Gastrocnemius medialis (tissue), 4 donors: ENCODE data around the gene RPL22. TPM values are rescaled to one million over a fixed set of nuclear protein-coding genes. Genes with fewer than 3 reads are reported as not detected.

Source experiments
- ATAC-seq, 2 donors: fragments of 150-250 bp; one replicate each; pipeline ENCODE4 v1.9.1; 2016
- DNase-seq, 2 donors: peaks; one replicate each; pipeline ENCODE4 v3.0.0-alpha.2; 2019
- H3K27ac ChIP-seq, 4 donors: fragments of 200-600 bp; sonication (generic); 1 replicate in 1 of 4; 2 replicates in 3 of 4; pipeline ENCODE4 v1.5.1; 2016 to 2018; ENCODE audit warnings: mild to moderate bottlenecking in 2 of 4, moderate library complexity in 1 of 4
- H3K27me3 ChIP-seq, 3 donors: fragments of 200-600 bp; sonication (generic) in 2 of 3; 1 replicate in 1 of 3; 2 replicates in 2 of 3; pipeline versions ENCODE4 v1.5.1 to v1.6.0; 2016 to 2019; ENCODE audit warnings: mild to moderate bottlenecking in 1 of 3, moderate library complexity in 1 of 3
- H3K36me3 ChIP-seq, 2 donors: fragments of 200-600 bp; sonication (generic) in 1 of 2; one replicate each; pipeline ENCODE4 v1.5.1; 2017 to 2018
- H3K4me1 ChIP-seq, 2 donors: fragments of 200-600 bp; sonication (generic) in 1 of 2; one replicate each; pipeline ENCODE4 v1.5.1; 2016 to 2017; ENCODE audit warnings: mild to moderate bottlenecking in 2 of 2
- H3K4me3 ChIP-seq, 4 donors: fragments of 200-600 bp; sonication (generic) in 3 of 4; 1 replicate in 1 of 4; 2 replicates in 3 of 4; pipeline ENCODE4 v1.5.1; 2016 to 2019; ENCODE audit warnings: mild to moderate bottlenecking in 2 of 4
- H3K9me3 ChIP-seq, 3 donors: fragments of 200-600 bp; sonication (generic) in 2 of 3; 1 replicate in 1 of 3; 2 replicates in 2 of 3; pipeline ENCODE4 v1.5.1; 2016 to 2019
- POLR2A ChIP-seq, 2 donors: fragments of 450-650 bp; IDR thresholded peaks; one replicate each; pipeline ENCODE4 v1.6.1; 2017; ENCODE audit warnings: antibody characterized with exemption in 2 of 2, mild to moderate bottlenecking in 2 of 2, moderate library complexity in 2 of 2
- in situ Hi-C, 4 donors: fragments of 200-750 bp; cut with MboI; loops; one replicate each; pipeline versions ENCODE4 v1.15.0 to v1.8.0; 2017; ENCODE audit warnings: low sequenced_read_pairs in 4 of 4
- intact Hi-C: fragments of 100-400 bp; cut with DNase I; formaldehyde crosslinking; loops from one replicate; pipeline ENCODE4 v1.15.1; 2023; ENCODE audit warnings: low total_unique reads
- total RNA-seq, 4 donors: library from RNA; depleted of rRNA; stranded (reverse); fragments of >200 nt; gene quantifications; one replicate each; pipeline versions ENCODE4 v1.1.0 to v1.2.3, GENCODE V29; 2016
- TF ChIP-seq, protein P1 (sequence below), 5 experiments: fragments of 450-650 bp in 3 of 5; fragments of 200-600 bp in 2 of 5; sonication (generic) in 2 of 5; IDR thresholded peaks in 4 of 5; conservative IDR thresholded peaks in 1 of 5; 1 replicate in 4 of 5; 2 replicates in 1 of 5; pipeline ENCODE4 v1.5.1; 2016 to 2019; ENCODE audit warnings: antibody characterized with exemption in 5 of 5, mild to moderate bottlenecking in 3 of 5, moderate library complexity in 3 of 5

The RPL22 gene
- total RNA-seq, 4 donors from 2014 or later, result 95.2 to 132 (median 121) TPM

DNA sequence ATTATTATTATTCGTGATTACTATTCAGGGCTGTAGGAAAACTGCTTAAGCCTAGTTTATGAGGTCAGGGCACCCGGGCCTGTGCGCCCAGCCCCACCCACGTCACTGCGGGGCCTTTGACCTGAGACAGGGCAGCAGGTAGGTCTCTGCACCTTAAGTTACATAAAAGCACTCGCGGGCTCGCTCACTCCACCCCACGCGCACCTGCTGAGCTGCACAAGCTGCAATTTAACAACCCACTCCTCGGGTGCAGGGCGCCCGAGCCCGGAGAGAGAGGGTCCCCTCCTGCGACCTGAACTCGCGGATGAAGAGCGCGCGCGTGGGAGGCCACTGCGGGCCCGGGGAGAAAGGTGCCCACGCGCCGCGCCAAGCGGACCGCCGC, 35.9 kb upstream of the RPL22 start:
- peak in 1 of 2 donors; percentile 15 for ATAC-seq
- peak overlapping the region; percentile 67 to 81 (median 74) for H3K27ac ChIP-seq
- peaks cover under 1 to 9% (median 6%) of the 10 kb centered on the region in 3 donors for H3K27me3 ChIP-seq
- no peak for TF ChIP-seq POLR2A (IDR thresholded peaks at IDR 0.05)
- TF ChIP-seq, protein P1, sequence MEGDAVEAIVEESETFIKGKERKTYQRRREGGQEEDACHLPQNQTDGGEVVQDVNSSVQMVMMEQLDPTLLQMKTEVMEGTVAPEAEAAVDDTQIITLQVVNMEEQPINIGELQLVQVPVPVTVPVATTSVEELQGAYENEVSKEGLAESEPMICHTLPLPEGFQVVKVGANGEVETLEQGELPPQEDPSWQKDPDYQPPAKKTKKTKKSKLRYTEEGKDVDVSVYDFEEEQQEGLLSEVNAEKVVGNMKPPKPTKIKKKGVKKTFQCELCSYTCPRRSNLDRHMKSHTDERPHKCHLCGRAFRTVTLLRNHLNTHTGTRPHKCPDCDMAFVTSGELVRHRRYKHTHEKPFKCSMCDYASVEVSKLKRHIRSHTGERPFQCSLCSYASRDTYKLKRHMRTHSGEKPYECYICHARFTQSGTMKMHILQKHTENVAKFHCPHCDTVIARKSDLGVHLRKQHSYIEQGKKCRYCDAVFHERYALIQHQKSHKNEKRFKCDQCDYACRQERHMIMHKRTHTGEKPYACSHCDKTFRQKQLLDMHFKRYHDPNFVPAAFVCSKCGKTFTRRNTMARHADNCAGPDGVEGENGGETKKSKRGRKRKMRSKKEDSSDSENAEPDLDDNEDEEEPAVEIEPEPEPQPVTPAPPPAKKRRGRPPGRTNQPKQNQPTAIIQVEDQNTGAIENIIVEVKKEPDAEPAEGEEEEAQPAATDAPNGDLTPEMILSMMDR (IDR thresholded peaks at IDR 0.05 in 4 of 5, conservative IDR thresholded peaks at IDR 0.05 in 1 of 5), result no peak
- in situ Hi-C loops, result loop anchor here in 1 of 4 donors (25.0 kb wide), 1 partner anchor 177 kb away; the partner anchor contains the start of genes ESPN and HES2
- H3K4me3 ChIP-seq, result peak overlapping the region; percentile 58 to 64 (median 64)
- H3K36me3 ChIP-seq, result peaks cover 2 to 18% of the 10 kb centered on the region in 2 donors
- H3K4me1 ChIP-seq, result peaks cover 12% of the 10 kb centered on the region in 2 donors
- H3K9me3 ChIP-seq, result no peaks in the 10 kb centered on the region
- no peak for DNase-seq
- intact Hi-C loops, result loop anchor here (5.0 kb wide), 1 partner anchor 317 kb away; the partner anchor contains the start of gene NOL9

DNA sequence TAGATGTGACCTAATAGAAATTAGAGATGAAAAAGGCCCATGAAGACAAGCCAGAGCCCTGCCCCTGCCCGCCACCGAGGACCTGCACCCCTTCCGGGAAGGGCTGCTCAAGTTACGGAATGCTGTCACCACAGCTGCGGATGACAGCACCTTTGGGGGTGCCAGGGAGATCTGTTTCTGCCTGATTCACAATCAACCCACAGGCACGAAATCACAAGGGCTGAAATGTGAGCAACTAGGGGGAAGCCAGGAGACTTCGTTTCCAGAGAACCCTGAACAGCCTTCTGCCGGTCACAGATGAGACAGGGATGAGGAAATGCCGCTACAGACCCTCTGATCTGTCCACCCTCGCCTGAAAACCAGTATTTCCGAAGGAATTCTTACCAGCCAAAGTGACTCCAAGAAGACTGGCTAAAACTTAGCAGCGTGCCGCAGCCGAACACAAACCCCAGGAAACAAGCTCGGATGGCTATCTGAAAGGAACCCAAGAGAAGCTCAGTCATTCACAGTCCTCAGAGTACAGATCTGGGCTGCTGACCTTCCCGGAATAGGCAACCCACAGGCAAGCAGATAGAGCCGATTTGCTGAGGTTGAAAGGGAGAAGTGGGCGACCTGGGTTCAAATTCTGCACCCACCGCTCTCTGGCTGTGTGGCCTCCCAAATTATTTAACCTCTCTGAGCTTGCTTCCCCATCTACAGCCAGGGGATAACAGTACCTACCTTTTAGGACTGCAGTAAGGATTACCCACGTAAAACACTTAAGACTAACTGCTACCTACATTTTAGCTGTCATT, 35.3 kb upstream of the RPL22 start:
- intact Hi-C loops (loop anchor here (5.0 kb wide), 1 partner anchor 318 kb away; the partner anchor contains the start of gene NOL9), in situ Hi-C loops (loop anchor here in 1 of 4 donors (25.0 kb wide), 1 partner anchor 178 kb away; the partner anchor contains the start of genes ESPN and HES2)
- H3K9me3 ChIP-seq, result no peaks in the 10 kb centered on the region
- peaks cover 0 to 4% (median under 1%) of the 10 kb centered on the region in 3 donors for H3K27me3 ChIP-seq
- H3K36me3 ChIP-seq, result peaks cover 2 to 24% of the 10 kb centered on the region in 2 donors
- peak overlapping the region; percentile 58 to 64 (median 64) for H3K4me3 ChIP-seq
- H3K27ac ChIP-seq, result peak overlapping the region; percentile 67 to 81 (median 74)
- H3K4me1 ChIP-seq, result peaks cover 12% of the 10 kb centered on the region in 2 donors
- DNase-seq (peak in 1 of 2 donors; percentile 50), ATAC-seq (peak; percentile 9 to 29)
- TF ChIP-seq POLR2A (IDR thresholded peaks at IDR 0.05), result peak in 1 of 2 donors; percentile 45
- TF ChIP-seq, protein P1 (IDR thresholded peaks at IDR 0.05 in 4 of 5, conservative IDR thresholded peaks at IDR 0.05 in 1 of 5), result no peak

DNA sequence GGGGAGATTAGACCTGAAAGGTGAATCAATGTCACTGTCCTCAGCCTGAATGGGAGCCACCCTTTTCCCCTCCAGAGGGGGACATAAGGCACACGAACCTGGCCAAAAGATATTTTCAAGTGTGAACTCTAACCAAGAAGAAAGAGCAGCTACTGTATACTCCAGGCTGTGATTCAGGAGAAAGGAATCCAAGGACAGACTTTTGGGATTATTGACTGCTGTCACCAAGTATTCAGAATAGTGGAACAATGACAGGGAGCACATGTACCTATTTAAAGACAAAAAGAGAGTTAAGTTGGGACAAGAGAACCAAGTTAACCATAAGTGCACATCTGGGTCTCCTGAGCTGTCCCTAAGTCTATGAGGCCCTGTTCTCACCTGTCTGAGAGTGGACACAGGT, 34.0 kb upstream of the RPL22 start:
- H3K4me1 ChIP-seq, result peaks cover 12% of the 10 kb centered on the region in 2 donors
- in situ Hi-C loops (loop anchor here in 1 of 4 donors (25.0 kb wide), 1 partner anchor 179 kb away; the partner anchor contains the start of genes ESPN and HES2), intact Hi-C loops (no loop called here)
- TF ChIP-seq, protein P1 (IDR thresholded peaks at IDR 0.05 in 4 of 5, conservative IDR thresholded peaks at IDR 0.05 in 1 of 5), result no peak
- TF ChIP-seq POLR2A (IDR thresholded peaks at IDR 0.05), result no peak
- H3K4me3 ChIP-seq, result no peak overlapping the region
- peak overlapping the region in 3 of 4 donors; percentile 74 to 81 (median 75) for H3K27ac ChIP-seq
- no peak for DNase-seq
- H3K9me3 ChIP-seq, result no peaks in the 10 kb centered on the region
- peaks cover 2 to 36% of the 10 kb centered on the region in 2 donors for H3K36me3 ChIP-seq
- no peak for ATAC-seq
- H3K27me3 ChIP-seq, result no peaks in the 10 kb centered on the region

DNA sequence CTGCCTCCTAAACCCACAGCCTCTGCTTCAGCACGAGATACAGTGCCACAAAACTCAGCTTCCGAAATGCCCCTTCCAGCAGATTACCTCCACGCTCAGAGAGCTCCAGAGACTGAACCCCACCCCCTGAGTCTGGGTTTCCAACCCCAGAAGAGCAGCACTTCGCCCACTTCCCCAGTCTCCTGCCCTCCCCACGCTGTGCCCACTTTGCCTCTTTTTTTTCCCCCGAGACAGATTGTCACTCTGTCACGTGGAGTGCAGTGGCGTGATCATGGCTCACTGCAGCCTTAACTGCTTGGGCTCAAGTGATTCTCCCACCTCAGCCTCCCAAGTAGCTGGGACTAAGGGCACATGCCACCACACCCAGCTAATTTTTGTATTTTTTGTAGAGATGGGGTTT, 26.3 kb upstream of the RPL22 start:
- no peak for DNase-seq
- no peak for ATAC-seq
- H3K27ac ChIP-seq, result no peak overlapping the region
- peaks cover 11 to 15% of the 10 kb centered on the region in 2 donors for H3K4me1 ChIP-seq
- H3K9me3 ChIP-seq, result no peaks in the 10 kb centered on the region
- TF ChIP-seq, protein P1 (IDR thresholded peaks at IDR 0.05 in 4 of 5, conservative IDR thresholded peaks at IDR 0.05 in 1 of 5), result no peak
- TF ChIP-seq POLR2A (IDR thresholded peaks at IDR 0.05), result no peak
- in situ Hi-C loops (loop anchor here in 1 of 4 donors (25.0 kb wide), 1 partner anchor 187 kb away; the partner anchor contains the start of genes ESPN and HES2), intact Hi-C loops (no loop called here)
- H3K4me3 ChIP-seq, result no peak overlapping the region
- no peaks in the 10 kb centered on the region for H3K27me3 ChIP-seq
- H3K36me3 ChIP-seq, result peaks cover 0 to 77% of the 10 kb centered on the region in 2 donors
